KMS-11 (cell line): ENCODE results near the gene MIGA1.

Source experiments
- H2AFZ ChIP-seq: fragments of 200-600 bp; sonication (generic); 2 replicates; pipeline ENCODE4 v1.6.1; 2016; ENCODE audit warnings: antibody characterized with exemption, mixed run types, low read depth
- H3K27ac ChIP-seq: fragments of 200-600 bp; sonication (generic); 2 replicates; pipeline ENCODE4 v1.6.1; 2016; ENCODE audit warnings: mild to moderate bottlenecking, mixed run types
- H3K27me3 ChIP-seq: fragments of 200-600 bp; sonication (generic); 2 replicates; pipeline ENCODE4 v1.6.1; 2017; ENCODE audit warnings: mild to moderate bottlenecking, low read depth, mixed run types, moderate library complexity; ENCODE audit not compliant: insufficient read depth
- H3K36me3 ChIP-seq: fragments of 200-600 bp; sonication (generic); 2 replicates; pipeline ENCODE4 v1.6.1; 2017; ENCODE audit warnings: mild to moderate bottlenecking, mixed run types; ENCODE audit not compliant: insufficient read depth
- H3K4me1 ChIP-seq: fragments of 200-600 bp; sonication (generic); 2 replicates; pipeline ENCODE4 v1.6.1; 2016; ENCODE audit warnings: mild to moderate bottlenecking, low read depth, mixed run types; ENCODE audit not compliant: poor library complexity, severe bottlenecking
- H3K4me2 ChIP-seq: fragments of 200-600 bp; sonication (generic); 2 replicates; pipeline ENCODE4 v1.7.0; 2016; ENCODE audit warnings: mild to moderate bottlenecking, mixed run types
- H3K4me3 ChIP-seq: fragments of 200-600 bp; sonication (generic); IDR thresholded peaks from 2 replicates; pipeline ENCODE4 v1.6.1; 2017; ENCODE audit warnings: low read depth, low read length, mixed read lengths; ENCODE audit not compliant: insufficient read depth
- H3K79me2 ChIP-seq: fragments of 200-600 bp; sonication (generic); 2 replicates; pipeline ENCODE4 v1.6.1; 2016; ENCODE audit warnings: low read depth, mixed run types; ENCODE audit not compliant: insufficient read depth
- H3K9ac ChIP-seq: fragments of 200-600 bp; sonication (generic); 2 replicates; pipeline ENCODE4 v1.6.1; 2016; ENCODE audit warnings: mild to moderate bottlenecking, mixed run types
- H4K20me1 ChIP-seq: fragments of 200-600 bp; sonication (generic); 2 replicates; pipeline ENCODE4 v1.6.1; 2016; ENCODE audit warnings: mild to moderate bottlenecking, mixed run types; ENCODE audit not compliant: insufficient read depth
- TF ChIP-seq, protein P1 (sequence below): fragments of 200-600 bp; sonication (generic); conservative IDR thresholded peaks from 2 replicates; pipeline ENCODE4 v1.6.1; 2017; ENCODE audit warnings: low read depth, mild to moderate bottlenecking, antibody characterized with exemption, low read length, moderate library complexity, mixed read lengths

MIGA1 gene

GRCh38 chr1:77833521-77834100, 54.2 kb downstream of the MIGA1 start:
- Histone ChIP-seq H3K27ac (no peak overlapping the region), H3K36me3 (no peaks in the 10 kb centered on the region), H3K4me1 (no peaks in the 10 kb centered on the region), H3K4me3 (no peak overlapping the region), H3K4me2 (no peak overlapping the region), H3K9ac (no peak overlapping the region), H3K27me3 (no peaks in the 10 kb centered on the region), H4K20me1 (no peaks in the 10 kb centered on the region), H2AFZ (no peak overlapping the region), H3K79me2 (no peaks in the 10 kb centered on the region)
- TF ChIP-seq, protein P1, sequence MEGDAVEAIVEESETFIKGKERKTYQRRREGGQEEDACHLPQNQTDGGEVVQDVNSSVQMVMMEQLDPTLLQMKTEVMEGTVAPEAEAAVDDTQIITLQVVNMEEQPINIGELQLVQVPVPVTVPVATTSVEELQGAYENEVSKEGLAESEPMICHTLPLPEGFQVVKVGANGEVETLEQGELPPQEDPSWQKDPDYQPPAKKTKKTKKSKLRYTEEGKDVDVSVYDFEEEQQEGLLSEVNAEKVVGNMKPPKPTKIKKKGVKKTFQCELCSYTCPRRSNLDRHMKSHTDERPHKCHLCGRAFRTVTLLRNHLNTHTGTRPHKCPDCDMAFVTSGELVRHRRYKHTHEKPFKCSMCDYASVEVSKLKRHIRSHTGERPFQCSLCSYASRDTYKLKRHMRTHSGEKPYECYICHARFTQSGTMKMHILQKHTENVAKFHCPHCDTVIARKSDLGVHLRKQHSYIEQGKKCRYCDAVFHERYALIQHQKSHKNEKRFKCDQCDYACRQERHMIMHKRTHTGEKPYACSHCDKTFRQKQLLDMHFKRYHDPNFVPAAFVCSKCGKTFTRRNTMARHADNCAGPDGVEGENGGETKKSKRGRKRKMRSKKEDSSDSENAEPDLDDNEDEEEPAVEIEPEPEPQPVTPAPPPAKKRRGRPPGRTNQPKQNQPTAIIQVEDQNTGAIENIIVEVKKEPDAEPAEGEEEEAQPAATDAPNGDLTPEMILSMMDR: no peak

DNA sequence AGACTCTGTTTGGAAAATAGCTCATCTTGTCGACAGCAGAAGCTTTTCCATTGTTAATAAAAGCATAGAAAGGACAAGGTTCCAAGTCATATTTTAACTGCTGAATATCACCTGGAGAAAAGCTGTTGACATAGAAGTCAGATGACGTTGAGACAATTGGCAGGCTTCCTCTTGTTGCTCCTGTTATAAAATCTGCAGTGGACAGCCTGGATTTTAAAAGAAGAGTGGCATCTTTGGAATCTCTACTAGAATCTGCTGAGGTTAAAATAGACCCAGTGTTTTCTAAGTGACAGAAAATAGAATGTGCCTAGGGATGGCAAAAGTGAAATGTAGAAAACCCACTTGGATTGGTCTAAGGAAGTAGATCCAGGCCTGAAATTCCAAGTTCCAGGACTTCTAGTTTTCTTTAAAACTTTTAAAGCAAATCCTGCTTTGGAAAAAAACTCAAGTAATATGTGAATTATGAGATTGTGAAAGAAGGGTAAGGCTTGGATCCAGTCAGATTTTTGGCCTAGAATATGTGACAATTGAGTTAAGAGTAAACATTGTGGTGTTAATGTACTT, 55.4 kb downstream of the MIGA1 start:
- no peaks in the 10 kb centered on the region for H4K20me1 ChIP-seq
- H3K9ac ChIP-seq: no peak overlapping the region
- no peaks in the 10 kb centered on the region for H3K79me2 ChIP-seq
- H3K27ac ChIP-seq: no peak overlapping the region
- H2AFZ ChIP-seq: no peak overlapping the region
- no peak overlapping the region for H3K4me3 ChIP-seq
- no peaks in the 10 kb centered on the region for H3K27me3 ChIP-seq
- TF ChIP-seq, protein P1: no peak
- no peaks in the 10 kb centered on the region for H3K36me3 ChIP-seq
- H3K4me2 ChIP-seq: no peak overlapping the region
- no peaks in the 10 kb centered on the region for H3K4me1 ChIP-seq

- no peaks in the 10 kb centered on the region for H3K79me2 ChIP-seq
- TF ChIP-seq, protein P1: no peak
These were observed 62.1 kb downstream of the MIGA1 start for GRCh38 chr1:77841574-77841973.

DNA sequence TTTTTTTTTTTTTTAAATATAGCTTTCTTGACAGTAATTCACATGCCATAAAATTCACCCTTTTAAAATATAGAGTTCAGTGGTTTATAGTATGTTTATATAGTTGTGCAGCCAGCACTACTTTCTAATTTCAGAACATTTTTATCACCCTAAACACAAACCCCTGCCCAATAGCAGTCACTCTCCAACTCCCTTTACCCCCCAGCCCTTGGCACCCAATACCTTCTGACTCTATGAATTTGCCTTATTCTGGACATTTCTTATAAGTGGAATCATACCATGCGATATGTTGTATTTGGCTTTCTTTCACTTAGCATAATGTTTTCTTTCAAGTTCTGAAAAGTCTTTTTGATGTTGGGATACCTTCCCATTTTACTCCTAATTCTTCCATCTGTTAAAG, 66.5 kb downstream of the MIGA1 start:
- no peaks in the 10 kb centered on the region for H3K4me1 ChIP-seq
- no peaks in the 10 kb centered on the region for H3K36me3 ChIP-seq
- H3K4me2 ChIP-seq: no peak overlapping the region
- H3K79me2 ChIP-seq: no peaks in the 10 kb centered on the region
- no peak overlapping the region for H2AFZ ChIP-seq
- no peaks in the 10 kb centered on the region for H3K27me3 ChIP-seq
- TF ChIP-seq, protein P1: no peak
- H3K4me3 ChIP-seq: no peak overlapping the region
- H3K27ac ChIP-seq: no peak overlapping the region
- no peaks in the 10 kb centered on the region for H4K20me1 ChIP-seq
- H3K9ac ChIP-seq: no peak overlapping the region

More at GRCh38 chr1:77841574-77841973, 62.1 kb downstream of the MIGA1 start:
- Histone ChIP-seq H3K9ac (no peak overlapping the region), H3K4me2 (no peak overlapping the region), H3K4me3 (no peak overlapping the region), H3K27ac (no peak overlapping the region), H4K20me1 (no peaks in the 10 kb centered on the region), H2AFZ (no peak overlapping the region), H3K27me3 (no peaks in the 10 kb centered on the region), H3K36me3 (no peaks in the 10 kb centered on the region), H3K4me1 (no peaks in the 10 kb centered on the region)
